ENCODE measurements around the gene ABHD12B.
"Not testable (repeated sequence)": the region's sequence is repeated elsewhere in the genome, so short reads cannot be mapped to it uniquely, and the experiment has no call there.

Gene ABHD12B

GRCh38 chr14:50897005-50897404, 25.2 kb downstream of the ABHD12B start:
- not testable (repeated sequence) for DNase-seq (ENCODE audit: low spot score)

GRCh38 chr14:50897658-50898175, 25.9 kb downstream of the ABHD12B start:
- no peak for DNase-seq (ENCODE audit: low spot score)

GRCh38 chr14:50901361-50901760, 29.5 kb downstream of the ABHD12B start:
- no peak for DNase-seq (ENCODE audit: low spot score)

- no peak for DNase-seq (ENCODE audit: low spot score)
These were observed 32.9 kb downstream of the ABHD12B start for GRCh38 chr14:50904719-50905118.

GRCh38 chr14:50906326-50907065, 34.6 kb downstream of the ABHD12B start:
- no peak for DNase-seq (ENCODE audit: low spot score)

- no peak for DNase-seq (ENCODE audit: low spot score)
These were observed 38.9 kb downstream of the ABHD12B start for GRCh38 chr14:50910495-50911420.

GRCh38 chr14:50917449-50917848, 45.6 kb downstream of the ABHD12B start:
- no peak for DNase-seq (ENCODE audit: low spot score)

GRCh38 chr14:50919524-50919923, 47.7 kb downstream of the ABHD12B start:
- not testable (repeated sequence) for DNase-seq (ENCODE audit: low spot score)

GRCh38 chr14:50920482-50921230, 48.8 kb downstream of the ABHD12B start:
- no peak for DNase-seq (ENCODE audit: low spot score)

- no peak for DNase-seq (ENCODE audit: low spot score)
These were observed 51.0 kb downstream of the ABHD12B start for GRCh38 chr14:50922803-50923202.

GRCh38 chr14:50924236-50924635, 52.4 kb downstream of the ABHD12B start:
- DNase-seq (ENCODE audit: low spot score): no peak

GRCh38 chr14:50924843-50925242, 53.0 kb downstream of the ABHD12B start:
- no peak for DNase-seq (ENCODE audit: low spot score)

GRCh38 chr14:50926851-50927386, 55.1 kb downstream of the ABHD12B start:
- DNase-seq (ENCODE audit: low spot score): no peak

GRCh38 chr14:50928002-50928635, 56.3 kb downstream of the ABHD12B start:
- DNase-seq (ENCODE audit: low spot score): no peak

- DNase-seq (ENCODE audit: low spot score): no peak
These were observed 57.7 kb downstream of the ABHD12B start for GRCh38 chr14:50929506-50929905.

GRCh38 chr14:50931559-50931958, 59.7 kb downstream of the ABHD12B start:
- no peak for DNase-seq (ENCODE audit: low spot score)

- no peak for DNase-seq (ENCODE audit: low spot score)
These were observed 60.3 kb downstream of the ABHD12B start for GRCh38 chr14:50932156-50932555.

- DNase-seq (ENCODE audit: low spot score): no peak
These were observed 61.0 kb downstream of the ABHD12B start for GRCh38 chr14:50932592-50933495.

GRCh38 chr14:50935126-50936015, 63.5 kb downstream of the ABHD12B start:
- DNase-seq (ENCODE audit: low spot score): no peak

Data from CD4-positive, alpha-beta T cell treated with Interleukin-2 at 100 ng/mL for 4 hours (primary cell).